T-helper 2 cell (primary cell): Measurements from ENCODE around the gene PMVK.
"Not testable (repeated sequence)": the region's sequence is repeated elsewhere in the genome, so short reads cannot be mapped to it uniquely, and the experiment has no call there.

ENCODE experiments used
- DNase-seq, 5 experiments: peaks; one replicate each; pipeline versions ENCODE4 v3.0.0 to v3.0.0-alpha.2; 2012 to 2022
- total RNA-seq, 2 donors: gene quantifications; one replicate each; lab custom pipeline; 2026; lab: John Stamatoyannopoulos, UW

The PMVK gene
- total RNA-seq: 10.0 to 11.1 reads per million in 2 donors

DNA sequence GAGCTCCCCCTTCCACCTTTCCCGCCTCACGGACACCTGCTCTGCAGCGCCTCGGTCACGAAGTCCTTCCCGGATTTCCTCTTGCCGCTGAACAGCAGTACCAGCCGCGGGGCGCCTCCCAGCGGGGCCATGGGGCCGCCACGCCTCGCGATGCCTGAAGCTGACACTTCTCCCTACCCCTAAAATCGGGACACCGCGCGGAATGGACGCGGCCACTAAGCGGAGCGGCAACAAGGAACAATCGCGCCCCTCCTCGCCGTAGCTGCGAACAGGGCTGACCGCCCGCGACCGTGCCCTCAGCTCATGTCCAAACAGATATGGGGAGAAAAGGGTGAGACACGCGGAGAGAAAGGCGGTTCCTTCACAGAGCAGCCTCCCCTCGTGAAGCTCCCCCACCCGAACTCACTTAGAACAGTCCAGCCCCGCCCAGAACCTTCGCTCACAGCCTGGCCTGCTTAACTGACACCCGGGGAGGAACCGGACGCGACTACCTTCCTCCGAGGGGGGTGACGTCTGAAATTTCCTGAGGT, at the start of gene PMVK:
Gene PMVK (minus strand): TSS at position 165 of the 530 bp plus-strand sequence. CDS start 34 bp downstream, at position 131.
- peak; percentile 86 to 97 (median 94) for DNase-seq

DNA sequence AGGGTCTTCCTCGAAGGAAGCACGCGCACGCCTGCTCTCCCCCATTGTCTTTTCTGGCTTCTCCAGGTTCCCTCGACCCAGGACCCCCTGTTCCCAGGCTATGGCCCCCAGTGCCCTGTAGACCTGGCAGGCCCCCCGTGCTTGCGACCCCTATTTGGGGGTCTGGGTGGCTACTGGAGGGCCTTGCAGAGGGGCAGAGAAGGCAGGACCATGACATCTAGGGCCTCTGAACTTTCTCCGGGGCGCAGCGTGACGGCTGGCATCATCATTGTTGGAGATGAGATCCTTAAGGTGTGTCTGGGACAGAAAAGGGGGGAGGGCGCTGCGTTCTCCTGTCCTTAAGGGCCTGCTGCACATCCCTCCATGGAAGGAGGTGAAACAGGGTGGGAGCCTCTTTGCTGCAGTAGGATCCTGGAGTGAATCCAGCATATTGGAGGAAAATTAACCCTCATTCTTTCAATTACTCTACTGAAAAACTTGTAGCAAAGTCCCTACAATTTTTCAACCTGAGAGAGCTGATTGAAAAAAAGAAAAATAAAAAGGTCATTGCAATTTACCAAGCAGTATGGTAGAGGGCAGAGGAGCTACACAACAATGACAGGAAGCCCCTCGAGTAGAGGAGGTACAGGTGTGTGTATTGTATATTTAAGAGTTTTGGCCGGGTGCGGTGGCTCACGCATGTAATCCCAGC, 47.4 kb upstream of the PMVK start:
- DNase-seq: peak in 1 of 5 experiments; percentile 43

DNA sequence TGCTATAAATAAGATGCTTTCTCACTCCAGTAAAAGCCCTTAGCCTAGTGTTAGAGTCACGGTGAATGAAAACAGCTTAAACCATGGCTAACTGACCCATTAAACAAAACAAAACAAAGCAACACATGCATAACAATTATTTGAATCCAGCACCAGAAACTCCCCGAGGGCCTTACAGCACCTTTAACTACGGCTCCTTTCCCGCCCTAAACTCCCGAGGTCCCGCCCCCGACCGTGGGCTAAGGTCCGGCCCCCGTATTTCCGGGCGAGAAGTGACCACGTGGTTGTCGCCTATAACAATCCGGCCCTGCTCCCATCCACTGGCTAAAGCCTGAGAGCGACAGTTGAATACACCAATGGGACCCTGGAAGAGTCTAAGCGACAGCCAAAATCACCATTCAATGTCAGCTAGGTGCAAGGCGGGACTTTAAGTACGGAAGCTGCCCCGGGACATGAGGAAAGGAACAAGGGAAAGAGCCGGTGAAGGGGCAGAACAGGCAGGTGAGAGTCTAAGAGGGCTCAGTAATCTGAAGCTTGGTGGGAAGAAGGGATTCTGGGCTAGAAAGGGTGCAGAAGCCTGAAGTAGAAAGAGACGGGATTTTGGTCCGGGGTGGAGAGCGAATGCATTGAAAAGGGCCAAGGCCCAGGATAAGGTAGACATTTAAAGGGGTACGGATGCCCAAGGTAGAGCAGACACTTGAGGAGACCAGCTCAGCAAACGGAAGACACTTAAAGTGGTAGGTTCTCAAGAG, 46.6 kb upstream of the PMVK start, which contains the start of gene FLAD1:
Gene FLAD1 (plus strand): TSS at position 448 of the 752 bp plus-strand sequence. CDS start 351 bp downstream, outside the sequence.
- DNase-seq: peak; percentile 82 to 100 (median 92)

DNA sequence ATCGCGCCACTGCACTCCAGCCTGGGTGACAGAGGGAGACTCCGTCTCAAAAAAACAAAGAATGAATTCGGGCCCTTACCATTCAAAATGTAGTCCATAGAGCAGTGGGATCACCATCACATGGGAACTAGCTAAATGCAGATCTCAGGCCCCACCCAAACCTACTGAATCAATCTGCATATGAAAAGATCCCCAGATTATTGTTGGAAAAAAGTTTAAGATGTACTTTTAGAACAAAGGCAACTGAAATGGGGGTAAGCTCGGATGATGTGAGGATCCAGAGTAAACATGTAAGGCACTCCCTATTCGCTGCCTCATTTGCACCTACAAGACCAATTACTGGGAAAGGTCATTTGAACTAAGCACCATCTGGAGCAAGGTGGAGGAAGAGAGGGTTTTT, 45.8 kb upstream of the PMVK start:
- no peak for DNase-seq

DNA sequence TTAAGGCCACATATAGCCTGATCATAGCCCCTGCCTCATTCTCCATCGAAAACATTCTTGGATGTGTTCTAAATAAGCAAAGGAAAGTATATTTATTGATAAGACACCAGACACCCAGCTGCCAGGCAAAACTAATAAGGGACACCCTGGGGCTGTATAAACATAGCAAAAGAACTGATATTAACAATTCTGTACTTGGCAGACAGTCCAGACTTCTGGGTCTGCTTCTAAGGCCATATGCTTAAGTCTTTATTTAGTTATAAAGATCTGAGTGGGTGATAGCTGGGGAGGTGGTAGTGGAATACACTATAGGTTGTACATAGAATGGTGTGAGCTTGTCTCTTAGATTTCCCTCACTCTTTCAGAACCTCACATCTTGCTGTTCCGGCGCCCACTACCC, 41.8 kb upstream of the PMVK start:
- DNase-seq: no peak

DNA sequence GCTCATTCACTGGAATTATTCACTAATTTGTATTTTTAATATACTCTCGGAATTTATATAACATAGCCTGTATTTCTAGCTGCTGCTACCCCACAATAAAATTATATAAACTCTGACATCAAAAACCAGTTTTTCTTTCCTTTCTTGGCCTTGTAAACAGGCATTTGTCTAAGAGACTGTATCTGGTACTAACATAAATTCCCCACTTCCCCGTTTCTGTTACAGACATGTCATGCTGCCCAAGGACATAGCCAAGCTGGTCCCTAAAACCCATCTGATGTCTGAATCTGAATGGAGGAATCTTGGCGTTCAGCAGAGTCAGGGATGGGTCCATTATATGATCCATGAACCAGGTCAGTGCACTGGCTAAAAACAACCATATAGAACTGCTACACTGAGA, 41.2 kb upstream of the PMVK start:
- DNase-seq: not testable (repeated sequence)

DNA sequence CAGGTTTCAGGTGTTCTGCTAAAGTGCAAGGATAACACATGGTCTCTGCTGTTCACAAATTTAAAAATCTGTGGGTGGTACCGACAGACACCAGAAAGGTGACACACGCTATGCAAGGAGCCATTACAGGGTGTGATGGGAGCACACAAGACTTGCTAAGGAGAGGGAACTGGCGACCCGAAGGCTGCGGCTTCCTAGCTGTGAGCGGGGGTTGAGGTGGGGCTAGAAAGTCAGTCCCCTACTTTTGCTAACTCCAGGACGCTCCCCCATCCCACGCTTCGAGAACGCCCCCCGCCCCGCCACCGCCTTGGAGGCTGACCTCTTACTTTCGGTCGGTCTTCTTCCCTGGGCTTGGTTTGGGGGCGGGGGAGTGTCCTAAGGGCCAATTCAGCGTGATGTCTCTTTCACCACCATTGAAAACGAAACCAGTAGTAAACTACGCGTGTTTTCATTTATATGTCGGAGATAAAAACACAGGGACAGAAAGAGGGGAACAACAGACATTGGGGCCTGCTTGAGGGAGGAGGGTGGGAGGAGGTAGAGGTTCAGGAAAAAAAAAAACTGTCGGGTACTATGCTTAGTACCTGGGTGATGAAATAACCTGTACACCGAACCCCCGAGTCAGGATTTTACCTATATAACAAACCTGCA, 39.0 kb upstream of the PMVK start:
- DNase-seq: peak in 4 of 5 experiments; percentile 34 to 68 (median 40)

DNA sequence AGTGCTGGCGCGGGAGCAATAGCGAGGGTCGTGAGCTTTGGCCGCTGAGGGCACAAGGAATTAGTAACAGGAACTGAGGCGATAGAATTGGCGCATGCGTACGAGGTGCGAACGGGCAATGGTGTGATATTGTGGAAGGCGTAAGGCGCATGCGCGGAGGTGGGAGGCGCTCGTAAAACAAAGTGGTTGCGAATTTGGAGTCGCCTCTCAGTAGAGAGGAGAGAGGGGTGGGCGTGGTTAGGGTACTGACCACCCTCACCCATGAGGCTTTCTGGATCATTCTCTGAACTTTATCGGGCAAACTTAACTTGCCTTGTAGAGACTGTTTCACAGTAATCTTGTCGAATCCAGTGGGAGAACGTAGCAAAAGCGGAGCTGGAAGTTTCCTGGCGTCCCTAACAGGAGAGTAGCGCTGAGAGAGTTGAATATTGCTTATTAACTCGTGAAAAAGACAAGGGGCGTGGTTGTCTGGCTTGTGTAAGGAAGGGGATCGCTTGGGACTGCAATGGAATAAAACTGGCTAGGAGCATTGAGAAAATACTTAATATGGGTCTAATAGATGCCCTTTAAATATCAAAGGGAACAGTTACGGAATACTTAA, 38.4 kb upstream of the PMVK start:
- peak; percentile 85 to 96 (median 92) for DNase-seq

DNA sequence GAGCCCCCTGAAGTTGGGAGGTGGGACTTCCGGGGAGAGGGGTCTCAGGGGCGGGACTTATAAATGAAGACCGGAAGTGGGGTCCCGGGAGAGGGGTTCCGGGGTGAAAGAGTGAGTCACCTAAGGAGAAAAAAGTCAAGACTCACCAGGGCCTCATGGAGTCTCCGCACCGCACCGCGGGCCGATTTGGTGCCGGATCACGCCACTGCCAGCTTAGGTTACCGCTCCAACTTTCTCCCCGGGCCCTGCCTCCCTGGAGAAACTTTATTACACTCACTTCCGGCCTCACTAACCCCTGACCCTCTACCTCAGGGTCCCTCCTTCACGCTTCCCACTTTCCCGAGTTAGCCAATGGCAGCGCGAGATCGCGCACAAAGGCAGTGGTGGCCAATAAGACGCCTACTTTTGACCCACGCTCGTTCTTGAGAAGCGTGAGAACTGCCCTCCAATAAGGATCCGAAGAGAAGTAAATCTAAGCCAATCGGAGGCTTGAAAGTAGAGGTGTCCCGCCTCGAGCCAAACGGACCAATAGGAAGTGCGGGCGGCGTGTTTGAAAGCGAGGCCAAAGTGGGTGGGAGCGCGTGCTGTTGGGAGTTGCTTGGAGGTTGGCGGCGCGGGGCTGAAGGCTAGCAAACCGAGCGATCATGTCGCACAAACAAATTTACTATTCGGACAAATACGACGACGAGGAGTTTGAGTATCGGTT, 37.7 kb upstream of the PMVK start, which contains the start of gene CKS1B:
Gene CKS1B (plus strand): TSS at position 580 of the 706 bp plus-strand sequence. CDS start 65 bp downstream, at position 645.
- DNase-seq: peak; percentile 85 to 100 (median 94)

DNA sequence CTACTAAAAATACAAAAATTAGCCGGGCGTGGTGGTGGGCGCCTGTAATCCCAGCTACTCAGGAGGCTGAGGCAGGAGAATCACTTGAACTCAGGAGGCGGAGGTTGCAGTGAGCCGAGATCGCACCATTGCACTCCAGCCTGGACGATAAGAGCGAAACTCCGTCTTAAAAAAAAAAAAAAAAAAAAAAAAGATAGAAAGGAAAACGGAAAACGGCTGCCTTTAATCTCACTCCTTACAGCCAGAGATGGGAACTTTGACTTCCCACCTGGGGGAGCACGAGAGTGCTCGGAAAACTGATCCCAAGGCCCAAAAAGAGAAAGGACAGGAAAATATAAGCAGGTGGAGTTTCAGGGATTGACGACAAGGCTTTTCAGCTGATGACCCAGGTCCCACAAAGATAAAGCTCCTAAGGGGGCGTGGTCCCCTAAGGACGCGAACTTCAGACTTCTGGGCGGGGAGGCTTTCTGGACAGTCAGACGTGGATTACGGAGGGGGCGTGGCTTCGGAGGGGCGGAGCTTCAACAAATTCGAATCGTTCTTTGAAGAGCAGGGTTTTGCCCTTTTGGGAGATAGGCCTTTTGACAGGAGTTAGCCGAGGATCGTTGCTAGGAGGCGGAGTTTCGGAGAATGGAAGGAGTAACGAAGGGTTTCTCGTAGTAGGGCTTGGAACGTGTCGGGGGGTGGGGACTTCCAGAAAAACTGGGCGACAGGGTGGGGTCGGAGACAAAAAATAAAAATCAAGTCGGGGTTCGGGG, 37.0 kb upstream of the PMVK start:
- DNase-seq: peak; percentile 80 to 95 (median 86)

DNA sequence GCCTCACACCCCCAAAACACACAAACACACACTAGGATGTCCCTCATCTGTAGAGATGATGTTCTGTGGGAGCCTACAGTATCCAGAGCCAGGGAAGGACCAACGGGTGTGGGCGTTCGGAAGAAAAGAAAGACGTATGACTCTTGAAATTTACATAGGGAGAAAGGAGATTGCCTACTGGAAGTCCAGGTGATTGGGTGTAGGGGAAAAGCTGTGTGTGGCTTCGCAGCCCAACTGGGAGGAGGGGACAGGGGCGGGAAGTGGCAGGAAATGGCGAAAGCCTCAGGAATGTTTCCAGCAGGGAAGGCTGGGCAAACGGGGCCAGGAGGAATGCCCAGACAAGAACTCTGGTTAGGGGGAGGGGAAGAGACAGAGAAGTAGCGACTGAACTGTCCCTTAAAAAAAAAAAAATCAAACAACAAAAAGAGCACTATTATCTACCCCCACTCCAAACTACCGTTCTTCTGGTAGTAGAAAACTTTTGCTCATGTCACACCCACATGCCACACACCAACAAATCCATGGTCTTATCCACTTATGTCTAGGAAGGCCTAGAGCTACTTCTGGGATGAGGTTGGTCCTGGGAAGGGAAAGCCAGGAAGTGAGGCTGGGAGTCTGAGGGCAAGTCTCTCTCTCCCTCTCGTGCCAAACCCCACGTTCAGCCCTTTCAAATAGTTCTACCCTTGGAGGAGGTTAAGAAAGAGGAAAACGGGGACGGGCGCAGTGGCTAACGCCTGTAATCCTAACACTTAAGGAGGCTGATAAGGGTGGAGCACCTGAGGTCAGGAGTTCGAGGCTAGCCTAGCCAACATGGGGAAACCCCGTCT, 36.2 kb upstream of the PMVK start:
- DNase-seq: no peak

DNA sequence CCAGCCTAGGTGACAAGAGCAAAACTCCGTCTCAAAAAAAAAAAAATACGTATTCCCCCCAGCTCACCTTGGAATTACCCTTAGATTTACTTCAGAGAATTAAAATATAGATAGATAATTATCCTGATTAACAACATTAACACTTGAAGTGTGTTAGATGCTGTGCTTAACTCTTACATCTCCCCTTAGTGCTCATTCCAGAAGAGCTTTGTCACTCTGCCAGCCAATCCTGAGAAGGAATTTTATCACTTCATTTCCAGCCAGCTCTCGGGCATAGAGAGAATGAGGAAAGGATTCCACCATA, 35.6 kb upstream of the PMVK start:
- no peak for DNase-seq

DNA sequence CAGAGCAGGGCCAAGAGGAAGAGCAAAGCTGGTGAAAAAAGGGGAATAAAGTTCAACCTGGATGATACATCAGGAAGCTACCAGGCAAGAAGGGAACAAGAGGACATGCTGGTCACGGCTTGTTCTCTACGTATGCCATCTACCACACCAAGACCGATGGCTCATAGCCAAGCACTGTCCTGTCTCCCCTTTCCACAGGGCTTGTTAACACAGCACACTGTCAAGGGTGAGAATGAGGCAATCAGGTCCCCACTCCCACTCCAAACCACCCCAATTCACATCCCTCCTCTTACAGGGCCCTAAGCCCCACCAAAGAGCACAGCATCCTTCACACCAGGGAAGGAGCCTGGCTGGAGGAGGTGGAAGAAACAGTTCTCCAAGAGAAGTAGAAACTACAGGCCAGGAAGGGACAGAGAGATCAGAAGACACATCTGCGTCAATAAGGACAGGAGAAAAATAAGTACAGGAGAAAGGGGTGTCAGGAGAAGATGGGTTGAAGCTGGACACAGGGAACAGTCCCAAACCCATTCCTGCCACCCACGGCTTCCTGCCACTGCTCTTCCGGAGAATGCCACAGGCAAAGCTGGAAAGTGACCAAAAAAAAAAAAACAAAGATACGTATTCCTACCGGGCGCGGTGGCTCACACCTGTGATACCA, 35.0 kb upstream of the PMVK start:
- no peak for DNase-seq

DNA sequence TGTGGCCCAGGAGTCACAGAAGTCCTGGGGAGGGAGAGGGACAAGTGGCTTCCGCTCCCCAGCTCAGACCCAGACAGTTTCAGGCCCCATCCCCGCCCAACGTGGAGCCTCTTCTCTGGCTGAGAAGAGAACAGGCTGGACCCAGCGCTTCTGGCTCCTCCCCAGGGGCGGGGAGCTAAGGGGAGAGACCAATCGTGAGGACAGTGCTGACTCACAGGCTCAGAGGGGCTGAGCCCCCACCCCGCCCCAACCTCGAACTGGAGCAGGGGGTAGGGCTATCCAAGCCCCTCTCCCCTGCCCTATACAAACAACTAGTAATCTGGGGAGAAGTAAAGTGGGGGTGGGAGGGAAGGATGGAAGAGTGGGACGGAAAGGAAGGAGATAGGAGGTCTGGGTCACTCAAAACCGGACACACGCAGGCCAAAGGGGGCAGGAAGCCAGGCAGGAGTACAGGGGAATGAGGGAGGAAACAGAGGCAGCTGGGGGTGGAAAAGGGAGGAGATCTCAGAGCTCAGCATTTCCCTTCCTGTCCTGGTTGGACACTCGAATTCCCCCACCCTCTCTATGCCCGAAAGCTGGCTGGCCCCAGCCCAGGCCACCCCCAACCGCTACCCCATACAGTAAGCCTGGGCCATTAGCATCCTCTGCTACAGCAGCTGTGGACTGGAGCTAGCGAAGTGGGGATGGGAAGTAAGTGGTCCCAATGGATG, 34.3 kb upstream of the PMVK start, which contains the start of gene SHC1:
Gene SHC1 (minus strand): TSS at position 117 of the 710 bp plus-strand sequence. CDS start 221 bp downstream, outside the sequence.
- peak in 2 of 5 experiments; percentile 25 to 69 for DNase-seq

DNA sequence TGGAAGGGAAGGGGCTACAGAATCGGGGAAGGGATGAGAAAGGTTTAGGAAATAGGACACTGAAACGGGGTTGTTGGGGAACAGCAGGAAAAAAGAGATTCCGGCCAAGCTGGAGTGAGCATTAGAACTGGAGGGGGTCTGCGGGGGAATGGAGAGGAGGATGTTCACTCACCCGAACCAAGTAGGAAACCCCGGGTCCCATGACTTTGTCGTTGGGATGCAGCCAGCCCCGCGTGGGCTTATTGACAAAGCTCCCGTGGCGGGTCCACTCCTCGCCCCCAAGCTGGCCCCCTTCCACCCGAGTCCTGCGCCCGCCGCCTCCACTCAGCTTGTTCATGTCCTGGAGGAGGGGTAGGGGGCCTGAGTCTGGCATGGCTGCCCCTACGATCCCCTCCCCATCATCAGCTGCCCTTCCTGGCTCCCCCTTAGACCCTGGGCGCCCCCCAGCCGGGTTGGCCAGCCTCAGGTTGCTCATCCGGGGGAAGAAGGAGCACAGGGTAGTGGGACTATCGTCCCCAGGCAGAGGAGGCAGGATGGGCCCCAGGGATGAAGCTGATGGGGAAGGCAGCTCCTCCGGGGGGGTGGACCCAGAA, 33.4 kb upstream of the PMVK start:
- DNase-seq: no peak

DNA sequence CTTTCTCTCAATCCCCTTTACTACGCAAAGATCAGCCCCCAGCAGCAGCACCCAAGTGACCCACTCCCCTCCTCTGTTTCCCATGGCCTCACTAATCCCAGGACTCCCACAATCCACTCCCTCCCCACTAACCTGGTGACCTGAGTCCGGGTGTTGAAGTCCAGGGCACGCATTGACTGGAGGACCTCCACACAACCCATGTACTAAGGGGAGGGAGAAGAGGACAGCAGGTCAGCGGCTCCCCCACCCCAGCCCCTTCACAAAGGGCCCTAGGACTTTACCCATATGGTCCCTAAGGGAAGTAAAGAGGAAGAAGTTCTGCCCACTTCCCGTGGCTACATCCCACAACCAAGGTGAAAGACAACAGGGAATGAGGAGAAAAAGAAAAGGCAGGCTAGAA, 32.7 kb upstream of the PMVK start:
- DNase-seq: no peak

DNA sequence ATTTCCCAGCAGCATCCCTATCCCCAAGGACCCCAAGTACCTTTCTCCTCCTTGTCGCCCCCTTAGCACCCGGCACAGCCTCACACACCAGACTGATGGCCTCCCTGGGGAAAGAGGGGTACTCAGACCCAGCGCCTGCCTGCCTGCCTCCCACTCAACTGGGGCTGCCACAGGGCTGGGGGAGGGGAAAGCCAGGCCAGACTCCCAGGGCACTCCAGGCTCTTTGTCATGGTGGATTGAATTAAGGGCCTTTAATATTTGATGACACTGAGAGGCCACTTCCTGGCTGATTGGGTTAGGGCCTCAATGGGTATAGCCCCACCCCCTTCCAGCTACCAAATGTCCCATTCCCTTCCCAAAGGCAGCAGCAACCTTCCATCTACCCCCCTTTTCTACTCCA, 32.2 kb upstream of the PMVK start:
- DNase-seq: no peak

DNA sequence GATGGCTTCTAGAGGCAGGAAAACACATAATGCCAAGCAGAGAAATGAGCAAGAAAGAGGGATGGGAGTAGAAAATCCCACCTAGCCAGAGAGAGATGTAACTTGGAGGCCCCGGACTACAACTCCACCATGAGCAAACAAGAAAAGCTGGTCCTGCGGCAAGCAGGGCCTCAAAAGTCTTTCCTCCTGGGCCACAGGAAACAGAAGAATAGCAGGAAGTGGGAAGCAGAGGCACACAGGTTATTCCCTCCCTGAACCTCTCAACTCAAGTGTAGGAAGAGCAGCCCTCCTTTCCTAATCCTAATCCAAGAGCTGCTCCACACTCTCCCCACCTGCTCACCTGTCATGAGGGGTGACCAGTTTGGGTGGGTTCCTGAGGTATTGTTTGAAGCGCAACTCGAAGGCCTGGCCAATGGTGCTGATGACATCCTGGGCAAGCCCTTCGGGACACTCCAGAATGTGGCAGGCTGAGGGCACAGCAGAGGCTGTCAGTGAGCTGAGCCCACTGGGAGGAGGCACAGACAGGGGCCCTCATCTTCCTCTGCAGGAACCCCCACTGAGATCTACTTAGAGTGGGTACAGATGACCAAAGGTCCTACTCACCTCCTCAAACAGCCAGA, 30.9 kb upstream of the PMVK start:
- no peak for DNase-seq
